ENCODE results near the gene LCE3E. TPM values are rescaled to one million over a fixed set of nuclear protein-coding genes. Genes with fewer than 3 reads are reported as not detected.

The LCE3E gene
- total and polyA plus RNA-seq, 2 of the 4 experiments (the other 2 are of a cell fraction): not detected

DNA sequence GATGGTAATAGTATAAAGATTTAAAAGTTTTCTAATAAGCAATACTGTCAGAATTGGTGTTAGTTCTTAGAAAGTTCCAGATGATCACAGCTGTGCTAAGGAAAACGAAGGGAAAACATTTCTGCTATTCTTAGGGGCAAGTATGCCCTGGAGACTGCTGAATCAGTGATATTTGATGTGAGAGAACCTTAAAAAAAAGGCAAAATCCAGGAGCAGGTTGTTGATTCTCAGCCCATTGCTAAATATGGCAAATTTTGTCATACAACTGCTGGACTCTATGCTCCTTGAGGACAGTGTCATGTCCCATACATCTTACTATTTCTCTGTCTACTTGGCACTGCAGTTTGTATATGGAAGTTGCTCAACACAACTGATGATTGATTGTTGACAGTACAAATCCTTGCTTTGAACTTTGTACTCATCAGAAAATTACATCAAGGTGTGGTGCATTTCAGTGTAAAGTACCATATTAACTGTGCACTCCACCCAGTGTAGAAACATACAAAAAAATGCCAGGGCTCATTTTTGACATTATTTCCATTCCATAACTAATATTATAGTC is 41.4 kb downstream of the LCE3E start:
- POLR2A ChIA-PET (ENCODE audit: unreplicated experiment): no interaction called here
- CTCF ChIA-PET: no interaction called here

More for the DNA sequence above, 41.4 kb downstream of the LCE3E start:
- Histone ChIP-seq H3K9ac (ENCODE audit: low read depth, low read length) (no peak overlapping the region), H4K20me1 (ENCODE audit: insufficient read depth, low read length) (no peaks in the 10 kb centered on the region), H2AFZ (replicated peaks; ENCODE audit: low read length, poor library complexity) (no peak overlapping the region), H3K79me1 (ENCODE audit: low read depth in 1 of 2, low read length in 2 of 2) (no peaks in the 10 kb centered on the region), H3K27me3 (ENCODE audit: control insufficient read depth, insufficient read depth, low read length) (no peaks in the 10 kb centered on the region), H3K27ac (ENCODE audit: insufficient read depth, low read length) (no peak overlapping the region), H3K36me3 (ENCODE audit: control insufficient read depth, insufficient read depth, low read length) (no peaks in the 10 kb centered on the region), H3K9me1 (ENCODE audit: insufficient read depth, low read length) (no peaks in the 10 kb centered on the region), H2BK20ac (ENCODE audit: low read depth, low read length) (no peak overlapping the region), H2AK9ac (replicated peaks; ENCODE audit: low read depth, low read length, poor library complexity) (no peak overlapping the region), H2BK5ac (ENCODE audit: low read depth, low read length, poor library complexity, severe bottlenecking) (no peak overlapping the region), H2BK15ac (ENCODE audit: low read depth, low read length) (no peak overlapping the region), H2AK5ac (ENCODE audit: low read depth, low read length) (no peak overlapping the region), H4K91ac (ENCODE audit: insufficient read depth, low read depth, low read length) (no peak overlapping the region), H3K4me1 (ENCODE audit: control insufficient read depth, insufficient read depth, low read length) (no peaks in the 10 kb centered on the region), H3K9me3 (ENCODE audit: control insufficient read depth, insufficient read depth, low read length) (no peaks in the 10 kb centered on the region), H3K14ac (replicated peaks; ENCODE audit: low read depth, low read length) (no peak overlapping the region), H3K4me2 (ENCODE audit: low read depth, low read length) (no peak overlapping the region), H3K23ac (ENCODE audit: low read depth, low read length) (no peak overlapping the region), H3K18ac (ENCODE audit: low read depth, low read length) (no peak overlapping the region), H4K8ac (ENCODE audit: low read depth in 2 of 2, low read length in 2 of 2) (no peak overlapping the region), H3K4me3 (ENCODE audit: insufficient read depth, low read depth, low read length) (no peak overlapping the region), H3K4ac (ENCODE audit: low read depth, low read length) (no peak overlapping the region), H4K5ac (ENCODE audit: low read depth, low read length) (no peak overlapping the region), H3K56ac (ENCODE audit: extremely low read depth, insufficient read depth, low read length) (no peak overlapping the region), H2BK120ac (ENCODE audit: low read depth, low read length) (no peak overlapping the region)
- dilution Hi-C loops (cut with HindIII; ENCODE audit: low sequenced_read_pairs, unreplicated experiment): no loop called here
- no CpG with 5 or more reads among the region's 1 CpG for WGBS, 2 experiments (ENCODE audit: extremely low coverage in 2 of 2, insufficient read length in 1 of 2)
- no peak for ATAC-seq (ENCODE audit: low read depth)
- no peak for DNase-seq
- no TSS peak for BruUV-seq (replicated peaks)
- intact Hi-C loops (cut with micrococcal nuclease): no loop called here
- in situ Hi-C loops (cut with MboI; ENCODE audit: low sequenced_read_pairs): no loop called here
- TF ChIP-seq, protein P1, sequence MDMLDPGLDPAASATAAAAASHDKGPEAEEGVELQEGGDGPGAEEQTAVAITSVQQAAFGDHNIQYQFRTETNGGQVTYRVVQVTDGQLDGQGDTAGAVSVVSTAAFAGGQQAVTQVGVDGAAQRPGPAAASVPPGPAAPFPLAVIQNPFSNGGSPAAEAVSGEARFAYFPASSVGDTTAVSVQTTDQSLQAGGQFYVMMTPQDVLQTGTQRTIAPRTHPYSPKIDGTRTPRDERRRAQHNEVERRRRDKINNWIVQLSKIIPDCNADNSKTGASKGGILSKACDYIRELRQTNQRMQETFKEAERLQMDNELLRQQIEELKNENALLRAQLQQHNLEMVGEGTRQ (IDR thresholded peaks at IDR 0.05; ENCODE audit: low read depth, low read length): no peak
- no peak for TF ChIP-seq RFX5 (IDR thresholded peaks at IDR 0.05; ENCODE audit: low read depth, low read length)

Measured in IMR-90 (cell line).